ENCODE measurements around the gene DPP9. TPM values are rescaled to one million over a fixed set of nuclear protein-coding genes. Genes with fewer than 3 reads are reported as not detected.

DPP9 gene
- total and polyA plus RNA-seq, 7 donors: 27.6 to 90.6 (median 36.9) TPM

DNA sequence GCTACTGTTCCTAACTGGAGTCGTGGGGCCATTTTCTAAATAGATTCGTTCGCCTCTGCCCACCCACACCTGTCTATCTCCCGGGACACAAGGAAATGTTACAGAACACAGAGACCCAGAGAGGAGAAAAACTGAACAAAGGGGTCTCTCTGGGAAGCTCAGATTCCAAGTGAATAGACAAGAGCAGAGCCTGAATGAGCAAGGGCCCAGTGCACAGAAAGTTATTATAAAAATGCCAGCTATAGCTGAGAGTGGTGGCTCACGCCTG lies 40.7 kb upstream of the DPP9 start:
- H3K27ac ChIP-seq: no peak overlapping the region
- H3K27me3 ChIP-seq: peaks cover 0 to 20% (median 5%) of the 10 kb centered on the region in 3 donors
- intact Hi-C loops (cut with DNase I): no loop called here
- 74% methylated on average over 5 of the region's 5 CpGs for WGBS, 2 donors
- DNase-seq: no peak
- H3K36me3 ChIP-seq: no peaks in the 10 kb centered on the region
- peaks cover 0 to 12% (median 10%) of the 10 kb centered on the region in 4 donors for H3K4me1 ChIP-seq
- H3K9me3 ChIP-seq: no peaks in the 10 kb centered on the region
- no peak for TF ChIP-seq EP300 (IDR thresholded peaks at IDR 0.05)
- TF ChIP-seq, protein P1, sequence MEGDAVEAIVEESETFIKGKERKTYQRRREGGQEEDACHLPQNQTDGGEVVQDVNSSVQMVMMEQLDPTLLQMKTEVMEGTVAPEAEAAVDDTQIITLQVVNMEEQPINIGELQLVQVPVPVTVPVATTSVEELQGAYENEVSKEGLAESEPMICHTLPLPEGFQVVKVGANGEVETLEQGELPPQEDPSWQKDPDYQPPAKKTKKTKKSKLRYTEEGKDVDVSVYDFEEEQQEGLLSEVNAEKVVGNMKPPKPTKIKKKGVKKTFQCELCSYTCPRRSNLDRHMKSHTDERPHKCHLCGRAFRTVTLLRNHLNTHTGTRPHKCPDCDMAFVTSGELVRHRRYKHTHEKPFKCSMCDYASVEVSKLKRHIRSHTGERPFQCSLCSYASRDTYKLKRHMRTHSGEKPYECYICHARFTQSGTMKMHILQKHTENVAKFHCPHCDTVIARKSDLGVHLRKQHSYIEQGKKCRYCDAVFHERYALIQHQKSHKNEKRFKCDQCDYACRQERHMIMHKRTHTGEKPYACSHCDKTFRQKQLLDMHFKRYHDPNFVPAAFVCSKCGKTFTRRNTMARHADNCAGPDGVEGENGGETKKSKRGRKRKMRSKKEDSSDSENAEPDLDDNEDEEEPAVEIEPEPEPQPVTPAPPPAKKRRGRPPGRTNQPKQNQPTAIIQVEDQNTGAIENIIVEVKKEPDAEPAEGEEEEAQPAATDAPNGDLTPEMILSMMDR (IDR thresholded peaks at IDR 0.05): no peak
- TF ChIP-seq POLR2AphosphoS5 (IDR thresholded peaks at IDR 0.05): no peak
- no peak for TF ChIP-seq POLR2A (IDR thresholded peaks at IDR 0.05)
- no peak overlapping the region for H3K4me3 ChIP-seq

- no peak overlapping the region for H3K27ac ChIP-seq
- no peaks in the 10 kb centered on the region for H3K9me3 ChIP-seq
- TF ChIP-seq POLR2A (IDR thresholded peaks at IDR 0.05): no peak
- TF ChIP-seq EP300 (IDR thresholded peaks at IDR 0.05): no peak
- no peak for TF ChIP-seq POLR2AphosphoS5 (IDR thresholded peaks at IDR 0.05)
- TF ChIP-seq, protein P1 (IDR thresholded peaks at IDR 0.05): no peak
- no peak for DNase-seq
- no peak overlapping the region for H3K4me3 ChIP-seq
- peaks cover 0 to 14% (median 12%) of the 10 kb centered on the region in 4 donors for H3K4me1 ChIP-seq
- 84 to 89% methylated on average over 6 of the region's 6 CpGs for WGBS, 2 donors
- H3K36me3 ChIP-seq: no peaks in the 10 kb centered on the region
- peaks cover 0 to 20% (median 5%) of the 10 kb centered on the region in 3 donors for H3K27me3 ChIP-seq
- intact Hi-C loops (cut with DNase I): no loop called here
Observed at GRCh38 chr19:4763021-4763420, 39.4 kb upstream of the DPP9 start.

- WGBS, 2 donors: 23 to 39% methylated on average over 10 of the region's 10 CpGs
- Histone ChIP-seq H3K4me3 (peak overlapping the region in 2 of 4 donors; percentile 36 to 43), H3K27ac (no peak overlapping the region), H3K36me3 (no peaks in the 10 kb centered on the region), H3K27me3 (peaks cover 0 to 20% (median 5%) of the 10 kb centered on the region in 3 donors), H3K4me1 (peaks cover 0 to 14% (median 12%) of the 10 kb centered on the region in 4 donors), H3K9me3 (no peaks in the 10 kb centered on the region)
- intact Hi-C loops (cut with DNase I): no loop called here
- DNase-seq: no peak
- TF ChIP-seq, protein P1 (IDR thresholded peaks at IDR 0.05): no peak
- no peak for TF ChIP-seq POLR2A (IDR thresholded peaks at IDR 0.05)
- TF ChIP-seq EP300 (IDR thresholded peaks at IDR 0.05): no peak
- no peak for TF ChIP-seq POLR2AphosphoS5 (IDR thresholded peaks at IDR 0.05)
Observed at GRCh38 chr19:4760285-4760650, 36.6 kb upstream of the DPP9 start.

DNA sequence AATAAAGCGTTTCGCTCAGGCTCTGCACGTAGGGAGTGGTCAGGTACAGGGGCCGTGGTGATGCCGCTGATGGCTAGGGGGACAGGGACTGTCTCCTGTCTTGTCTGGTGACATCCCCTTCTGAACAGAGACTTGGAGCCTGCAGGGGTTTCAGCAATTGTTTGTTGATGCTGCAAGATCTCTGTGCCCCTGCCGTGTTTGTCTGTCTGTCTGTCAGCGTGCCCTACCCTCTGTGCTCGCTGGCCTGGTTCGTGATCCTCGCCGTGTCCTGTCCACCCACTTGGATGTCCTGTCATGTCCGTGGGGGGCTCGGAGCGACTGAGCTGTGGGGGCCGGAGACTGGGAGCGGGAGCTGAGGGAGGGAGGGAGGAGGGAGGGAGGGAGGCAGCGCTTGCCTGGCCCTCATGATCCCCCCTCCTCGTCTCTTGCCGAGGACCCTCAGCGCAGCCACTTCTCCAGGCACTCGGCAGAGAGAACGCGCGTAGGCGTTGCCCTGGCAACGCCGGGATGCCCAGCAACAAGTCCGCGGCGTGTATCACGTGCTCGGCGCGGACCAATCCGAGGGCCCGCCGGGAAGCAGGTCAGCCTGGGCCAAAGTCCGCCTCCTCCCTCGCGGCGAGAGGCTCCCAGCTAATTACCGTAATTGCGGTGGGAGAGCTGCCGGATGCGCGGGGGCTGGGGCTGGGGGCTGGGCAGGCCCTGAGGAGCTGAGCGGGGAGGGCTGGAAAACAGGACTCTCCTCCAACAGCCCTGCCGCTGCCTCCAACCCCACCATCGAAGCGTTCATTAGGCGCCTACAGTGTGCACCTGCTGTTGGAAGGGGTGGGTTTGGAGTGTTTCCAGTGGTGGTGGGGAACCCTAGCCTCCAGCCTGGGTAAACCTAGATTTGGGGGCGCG lies 36.0 kb upstream of the DPP9 start:
- peaks cover 0 to 20% (median 5%) of the 10 kb centered on the region in 3 donors for H3K27me3 ChIP-seq
- peak; percentile 94 for DNase-seq
- TF ChIP-seq, protein P1 (IDR thresholded peaks at IDR 0.05): no peak
- no peak for TF ChIP-seq POLR2AphosphoS5 (IDR thresholded peaks at IDR 0.05)
- no peak for TF ChIP-seq POLR2A (IDR thresholded peaks at IDR 0.05)
- no peak for TF ChIP-seq EP300 (IDR thresholded peaks at IDR 0.05)
- intact Hi-C loops (cut with DNase I): no loop called here
- WGBS, 2 donors: 1 to 4% methylated on average over 53 of the region's 53 CpGs
- no peaks in the 10 kb centered on the region for H3K36me3 ChIP-seq
- H3K4me1 ChIP-seq: peaks cover 0 to 14% (median 12%) of the 10 kb centered on the region in 4 donors
- no peak overlapping the region for H3K27ac ChIP-seq
- H3K4me3 ChIP-seq: peak overlapping the region in 3 of 4 donors; percentile 26 to 43 (median 36)
- no peaks in the 10 kb centered on the region for H3K9me3 ChIP-seq
